ENCODE data around the gene COA1.
"Not testable (repeated sequence)": the region's sequence is repeated elsewhere in the genome, so short reads cannot be mapped to it uniquely, and the experiment has no call there.

COA1 gene

GRCh38 chr7:43625980-43626379 is 103.3 kb downstream of the COA1 start:
- no peak for DNase-seq

- DNase-seq: no peak
Measured at GRCh38 chr7:43625453-43625852, 103.9 kb downstream of the COA1 start.

GRCh38 chr7:43624156-43624555 is 105.2 kb downstream of the COA1 start:
- no peak for DNase-seq

GRCh38 chr7:43621729-43622448 is 107.4 kb downstream of the COA1 start:
- no peak for DNase-seq

- no peak for DNase-seq
Measured at GRCh38 chr7:43619213-43620012, 109.9 kb downstream of the COA1 start.

- DNase-seq: no peak
Measured at GRCh38 chr7:43618073-43618472, 111.2 kb downstream of the COA1 start.

GRCh38 chr7:43616977-43617376 is 112.3 kb downstream of the COA1 start:
- DNase-seq: no peak

GRCh38 chr7:43615558-43616145 is 113.7 kb downstream of the COA1 start:
- no peak for DNase-seq

- DNase-seq: no peak
Measured at GRCh38 chr7:43612599-43613589, 116.4 kb downstream of the COA1 start.

GRCh38 chr7:43612128-43612527 is 117.2 kb downstream of the COA1 start:
- DNase-seq: no peak

- no peak for DNase-seq
Measured at GRCh38 chr7:43609097-43609496, 120.2 kb downstream of the COA1 start.

- DNase-seq: no peak
Measured at GRCh38 chr7:43604251-43604650, 125.1 kb downstream of the COA1 start.

- DNase-seq: no peak
Measured at GRCh38 chr7:43602256-43602655, 127.1 kb downstream of the COA1 start.

GRCh38 chr7:43600056-43600455 is 129.3 kb downstream of the COA1 start:
- no peak for DNase-seq

GRCh38 chr7:43596426-43596825 is 132.9 kb downstream of the COA1 start:
- DNase-seq: not testable (repeated sequence)

GRCh38 chr7:43594020-43594419 is 135.3 kb downstream of the COA1 start:
- no peak for DNase-seq

GRCh38 chr7:43593010-43593409 is 136.3 kb downstream of the COA1 start:
- no peak for DNase-seq

- no peak for DNase-seq
Measured at GRCh38 chr7:43592326-43592725, 137.0 kb downstream of the COA1 start.

- DNase-seq: no peak
Measured at GRCh38 chr7:43591558-43592180, 137.7 kb downstream of the COA1 start.

- DNase-seq: no peak
Measured at GRCh38 chr7:43590862-43591557, 138.3 kb downstream of the COA1 start.

- DNase-seq: no peak
Measured at GRCh38 chr7:43589728-43590127, 139.6 kb downstream of the COA1 start.
